CD4-positive, alpha-beta T cell treated with Interleukin-1 beta for 1 hour (primary cell): ENCODE measurements around the gene CDH12.
"Not testable (repeated sequence)": the region's sequence is repeated elsewhere in the genome, so short reads cannot be mapped to it uniquely, and the experiment has no call there.

Experiments
- DNase-seq, 2 donors: peaks; one replicate each; pipeline ENCODE4 v3.0.0-alpha.2; 2020 to 2022

The CDH12 gene

DNA sequence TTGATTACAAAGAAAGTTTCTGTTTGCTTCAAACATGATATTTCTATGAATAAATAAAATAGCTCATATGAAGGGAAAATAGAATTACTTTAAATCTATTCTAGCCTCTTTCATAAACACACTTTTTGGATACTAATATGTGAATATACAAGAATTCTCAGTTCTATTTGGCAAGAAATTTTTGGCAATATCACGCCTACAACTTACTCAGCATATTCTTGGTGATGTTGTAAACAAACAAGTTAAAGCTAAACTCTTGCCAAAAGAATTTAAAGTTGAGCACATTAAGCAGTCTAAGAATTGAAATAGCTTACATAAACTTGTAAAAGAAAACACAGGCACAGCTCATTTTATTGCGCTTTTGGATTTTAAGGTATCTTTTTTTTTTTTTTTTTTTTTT lies 209.8 kb downstream of the CDH12 start:
- no peak for DNase-seq

DNA sequence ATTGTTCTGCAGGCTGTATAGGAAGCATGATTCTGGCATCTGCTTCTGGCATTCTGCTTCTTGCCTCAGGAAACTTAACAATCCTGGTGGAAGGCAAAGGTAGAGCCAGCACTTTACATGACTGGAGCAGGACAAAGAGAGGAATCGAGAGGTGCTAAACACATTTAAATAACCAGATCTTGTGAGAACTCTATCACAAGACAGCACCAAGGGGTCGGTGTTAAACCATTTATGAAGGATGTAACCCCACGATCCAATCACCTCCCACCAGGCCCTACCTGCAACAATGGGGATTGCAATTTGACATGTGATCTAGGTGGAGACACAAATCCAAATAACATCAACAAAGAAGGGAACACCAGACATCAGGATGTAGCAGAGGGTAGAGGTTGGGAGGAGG lies 221.5 kb downstream of the CDH12 start:
- no peak for DNase-seq

DNA sequence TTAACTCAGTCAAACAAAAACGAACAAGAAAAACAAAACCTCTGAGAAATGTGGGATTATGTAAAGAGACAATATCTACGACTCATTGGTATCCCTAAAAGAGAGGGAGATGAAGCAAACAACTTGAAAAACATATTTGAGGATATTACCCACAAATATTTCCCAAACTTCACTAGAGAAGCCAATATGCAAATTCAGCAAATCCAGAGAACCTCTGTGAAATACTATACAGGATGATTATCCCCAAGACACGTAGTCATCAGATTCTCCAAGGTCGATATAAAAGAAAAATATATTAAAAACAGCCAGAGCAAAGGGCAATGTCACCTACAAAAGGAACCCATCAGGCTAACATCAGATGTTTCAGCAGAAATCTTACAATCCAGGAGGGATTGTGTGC lies 226.1 kb downstream of the CDH12 start:
- no peak for DNase-seq

DNA sequence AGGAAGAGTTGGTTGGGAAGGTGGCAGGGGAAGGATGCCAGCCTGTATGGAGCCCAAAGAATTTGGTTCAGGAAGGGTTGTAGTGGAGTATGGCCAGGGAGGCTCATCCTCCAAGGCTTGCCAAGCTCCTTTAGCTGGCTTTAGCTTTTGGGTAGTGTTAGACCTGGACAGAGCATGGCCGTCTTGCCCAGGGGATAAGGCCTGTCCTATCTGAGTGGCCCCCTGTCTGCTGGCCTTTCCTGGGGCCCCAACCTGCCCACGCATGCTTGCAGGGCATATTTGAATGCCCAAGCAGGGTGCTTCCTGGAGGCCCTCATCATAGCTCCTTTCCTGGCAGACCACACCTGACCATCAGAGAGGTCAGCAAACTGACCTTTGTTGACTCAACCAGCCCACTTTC lies 227.7 kb downstream of the CDH12 start:
- DNase-seq: no peak

DNA sequence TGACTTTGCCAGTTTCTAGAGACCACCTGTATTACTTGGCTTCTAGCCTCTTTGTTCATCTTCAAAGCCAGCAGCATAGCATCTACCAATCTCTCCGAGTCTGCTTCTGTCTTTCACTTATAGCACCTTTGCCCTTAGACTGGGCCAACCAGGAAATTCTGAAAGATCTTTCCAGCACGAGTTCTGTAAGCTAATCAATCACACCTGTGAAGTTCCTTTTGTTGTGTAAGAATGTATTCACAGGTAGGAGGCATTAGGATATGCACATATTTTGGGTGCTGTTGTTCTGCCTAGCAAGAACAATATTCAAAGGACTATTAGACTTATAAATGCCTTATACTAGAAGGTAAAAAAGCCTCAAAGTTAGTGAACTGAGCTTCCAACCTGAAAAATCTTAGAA lies 232.1 kb downstream of the CDH12 start:
- no peak for DNase-seq

DNA sequence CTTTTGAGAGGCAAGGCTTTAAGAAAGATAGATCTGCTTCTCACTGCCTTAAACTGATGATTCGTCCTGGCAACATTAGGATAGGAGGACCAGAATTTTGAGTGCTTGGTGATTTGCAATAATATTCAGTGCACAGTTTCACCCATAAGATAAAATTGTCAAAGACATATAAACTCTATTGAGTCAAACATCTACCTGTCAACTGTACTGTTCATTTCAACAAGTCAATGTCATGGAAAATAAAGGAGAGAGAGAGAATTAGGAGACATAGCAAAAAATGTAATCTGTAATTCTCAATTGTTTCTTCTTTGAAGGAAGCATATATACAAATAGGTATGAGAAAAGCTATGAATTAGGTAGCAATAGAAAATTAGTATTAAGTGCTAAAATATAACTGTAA lies 237.2 kb downstream of the CDH12 start:
- DNase-seq: no peak

DNA sequence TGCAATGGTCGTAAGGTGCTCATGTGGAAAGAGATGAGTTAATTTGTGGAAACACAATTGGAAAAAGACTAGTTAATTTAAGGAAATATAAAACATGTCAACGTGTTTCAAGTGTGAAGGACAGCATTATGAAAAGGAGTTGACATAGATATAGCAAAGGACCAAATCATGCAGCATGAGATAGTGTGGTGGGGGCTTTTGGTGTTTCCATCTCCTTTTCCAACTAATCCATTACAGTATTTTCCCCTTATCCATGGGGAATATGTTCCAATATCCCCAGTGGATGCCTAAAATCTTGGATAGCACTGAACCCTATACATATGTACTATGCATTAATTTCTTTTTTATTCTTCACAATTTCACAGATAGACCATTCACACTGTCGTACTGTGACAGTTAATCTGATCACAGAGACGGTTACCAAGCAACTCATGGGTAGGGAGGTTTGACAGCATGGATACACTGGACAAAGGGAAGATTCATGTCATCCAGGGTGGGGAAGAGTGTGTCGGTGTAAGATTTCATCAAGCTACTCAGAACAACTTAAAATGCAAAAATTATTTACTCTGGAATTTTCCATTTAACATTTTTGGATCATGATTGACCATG lies 238.6 kb downstream of the CDH12 start:
- DNase-seq: no peak

DNA sequence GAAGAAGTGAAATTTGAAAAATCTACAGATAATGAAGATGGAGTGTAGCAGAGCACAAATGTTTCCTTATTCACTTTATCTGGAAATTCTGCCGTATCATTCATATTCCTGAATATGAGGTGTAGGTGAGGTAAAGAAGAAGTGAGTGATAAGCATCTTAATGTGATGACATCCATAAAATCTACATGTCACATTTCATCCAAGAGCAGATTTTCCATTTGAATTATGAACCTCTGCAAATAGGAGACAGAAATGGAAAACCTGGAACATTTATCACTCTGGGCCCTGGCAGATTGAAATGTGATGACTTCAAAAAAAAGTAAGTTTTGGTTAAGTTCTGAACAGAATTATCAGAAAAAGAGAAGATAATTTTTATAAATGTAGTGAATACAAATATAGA lies 240.2 kb downstream of the CDH12 start:
- DNase-seq: no peak

DNA sequence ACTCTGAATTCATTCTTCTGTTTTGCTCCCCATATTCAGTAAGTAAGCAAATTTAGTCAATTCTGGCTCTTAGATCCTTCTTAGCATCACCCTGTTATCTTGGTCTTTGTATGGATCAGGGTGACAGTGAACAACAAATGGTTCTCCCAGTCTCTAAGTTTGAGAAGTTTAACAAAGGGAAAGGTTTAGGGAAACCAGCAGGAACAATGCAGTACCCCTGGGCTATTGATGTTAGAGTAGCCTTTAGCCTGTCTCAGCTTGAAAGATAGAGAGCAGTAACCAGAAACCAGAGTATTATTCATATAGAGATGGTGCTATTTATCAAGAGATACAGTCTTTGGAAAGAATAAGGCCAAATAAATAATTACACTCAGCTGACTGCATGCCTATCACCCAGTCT lies 241.8 kb downstream of the CDH12 start:
- DNase-seq: no peak

DNA sequence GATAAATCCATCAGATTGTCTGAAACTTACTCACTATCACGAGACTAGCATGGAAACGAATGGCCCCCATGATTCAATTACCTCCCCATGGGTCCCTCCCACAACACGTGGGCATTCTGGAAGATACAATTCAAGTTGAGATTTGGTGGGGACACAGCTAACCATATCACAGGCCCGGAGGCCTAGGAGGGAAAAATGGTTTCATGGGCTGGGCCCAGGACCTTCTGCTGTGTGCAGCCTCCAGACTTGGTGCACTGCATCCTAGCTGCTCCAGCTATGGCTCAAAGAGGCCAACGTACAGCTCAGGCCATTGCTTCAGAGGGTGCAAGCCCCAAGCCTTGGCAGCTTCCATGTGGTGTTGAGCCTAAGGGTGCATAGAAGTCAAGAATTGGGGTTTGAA lies 245.6 kb downstream of the CDH12 start:
- not testable (repeated sequence) for DNase-seq

DNA sequence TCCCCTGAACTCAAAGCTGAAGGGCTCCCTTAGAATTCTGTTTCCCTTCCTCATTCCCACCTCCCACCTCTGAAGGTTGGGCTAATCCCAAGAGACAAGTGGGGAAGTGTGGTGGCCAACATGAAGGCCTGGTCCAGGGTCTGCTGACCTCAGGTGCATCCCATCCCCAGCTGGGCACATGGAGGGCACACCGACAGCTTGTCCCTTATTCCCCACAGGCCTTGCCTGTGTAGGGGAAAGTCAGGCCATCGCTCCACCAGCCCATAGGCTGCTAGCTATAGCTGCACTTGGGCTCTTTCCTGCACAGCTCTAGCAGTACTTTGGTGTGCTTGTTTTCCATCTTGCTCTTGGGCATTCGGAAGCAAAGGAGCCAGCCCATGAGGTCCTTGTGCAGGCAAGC lies 247.7 kb downstream of the CDH12 start:
- no peak for DNase-seq

DNA sequence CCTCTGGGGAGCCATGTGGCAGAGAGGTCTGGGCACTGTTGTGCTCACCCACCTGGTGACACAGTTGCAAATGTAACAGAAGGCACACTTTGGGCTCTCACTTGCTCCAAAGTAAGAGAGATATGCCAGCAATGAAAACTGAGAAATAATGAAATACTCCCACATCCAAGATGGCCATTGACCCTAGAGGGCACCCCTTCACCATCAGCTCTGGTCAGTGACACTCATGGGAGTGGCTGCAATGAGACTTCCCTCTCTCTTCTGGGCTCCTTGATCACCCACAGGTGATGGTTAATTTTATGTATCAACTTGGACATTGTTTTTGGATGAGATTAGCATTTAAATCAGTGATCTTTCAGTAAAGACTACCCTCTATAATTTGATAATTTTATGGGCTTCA lies 248.4 kb downstream of the CDH12 start:
- no peak for DNase-seq

DNA sequence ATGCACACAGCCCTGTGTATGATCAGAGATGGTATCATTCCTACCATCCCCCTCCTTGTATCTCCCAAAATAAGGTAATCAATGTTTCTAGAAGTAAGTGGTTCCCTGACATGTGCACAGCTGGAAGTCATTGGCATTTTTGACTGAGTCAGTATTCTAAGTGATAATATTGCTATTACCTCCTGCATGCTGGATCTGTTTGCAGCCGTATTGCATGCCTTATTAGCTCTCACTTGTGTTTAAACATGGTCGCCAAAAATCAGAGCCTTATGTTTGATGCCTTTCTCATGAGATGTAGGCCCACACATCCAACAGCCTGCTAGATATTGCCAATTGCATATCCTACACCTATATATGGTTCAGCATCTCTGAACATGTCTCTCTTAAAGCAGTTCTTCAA lies 254.3 kb downstream of the CDH12 start:
- no peak for DNase-seq

DNA sequence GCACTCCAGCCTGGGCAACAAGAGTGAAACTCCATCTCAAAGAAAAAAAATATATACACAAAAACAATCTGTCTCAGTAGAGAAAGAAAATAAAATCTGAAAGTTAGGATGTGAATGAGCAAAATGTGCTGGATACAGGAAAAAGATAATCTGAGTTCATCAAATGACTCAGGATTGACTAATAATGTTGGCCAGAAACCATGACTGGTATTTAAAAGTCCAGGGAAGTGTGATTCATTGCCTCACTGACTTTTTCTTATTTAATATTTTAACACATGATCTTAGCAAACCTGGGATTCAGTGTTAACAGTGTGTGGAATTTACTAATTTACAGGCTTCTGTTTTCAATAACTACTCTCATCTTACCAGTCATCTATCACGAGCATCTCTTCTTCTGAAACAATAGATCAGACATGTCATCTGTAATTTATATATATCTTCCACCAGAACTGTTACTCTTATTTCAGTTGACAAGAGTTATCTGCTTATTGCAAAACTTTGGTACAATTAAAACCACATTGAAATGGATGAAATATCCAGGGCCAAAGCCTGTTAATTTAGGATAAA lies 256.7 kb downstream of the CDH12 start:
- DNase-seq: no peak

DNA sequence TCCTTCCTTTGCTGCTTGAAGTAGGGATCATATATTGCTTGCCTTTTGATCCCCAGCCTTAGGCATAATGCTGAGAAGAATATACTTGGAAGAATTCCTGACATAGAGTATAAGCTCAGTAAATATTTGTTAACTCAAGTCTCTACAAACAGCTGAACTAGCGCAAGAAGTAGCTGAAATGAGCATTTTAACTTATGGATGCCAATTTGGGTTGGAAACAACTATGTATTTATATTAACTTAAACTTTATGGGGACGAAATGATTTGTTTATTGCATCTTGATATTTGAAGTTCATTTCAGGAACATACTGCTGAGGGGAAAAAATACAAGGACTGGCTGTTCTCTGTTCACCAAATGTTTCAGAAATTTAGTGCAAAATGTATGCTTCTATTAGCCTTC lies 258.7 kb downstream of the CDH12 start:
- no peak for DNase-seq

DNA sequence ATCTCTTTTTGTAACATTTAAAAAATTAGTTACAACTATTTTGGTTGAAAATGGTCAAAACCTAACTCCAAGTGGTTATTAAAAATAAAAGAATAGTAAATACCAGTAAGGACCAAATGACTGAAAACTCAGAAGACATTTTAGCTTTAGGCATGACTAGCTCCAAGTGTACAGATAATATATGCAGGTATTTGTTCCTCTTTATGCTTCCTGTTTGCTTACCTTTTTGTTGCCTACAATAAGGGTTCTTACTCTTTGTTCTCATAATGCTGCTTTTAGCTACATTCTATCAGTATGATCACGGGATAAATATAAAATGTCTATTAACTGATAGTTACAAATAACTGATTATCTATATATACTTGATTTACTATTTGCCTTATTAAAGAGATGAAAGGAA lies 259.6 kb downstream of the CDH12 start:
- DNase-seq: no peak

DNA sequence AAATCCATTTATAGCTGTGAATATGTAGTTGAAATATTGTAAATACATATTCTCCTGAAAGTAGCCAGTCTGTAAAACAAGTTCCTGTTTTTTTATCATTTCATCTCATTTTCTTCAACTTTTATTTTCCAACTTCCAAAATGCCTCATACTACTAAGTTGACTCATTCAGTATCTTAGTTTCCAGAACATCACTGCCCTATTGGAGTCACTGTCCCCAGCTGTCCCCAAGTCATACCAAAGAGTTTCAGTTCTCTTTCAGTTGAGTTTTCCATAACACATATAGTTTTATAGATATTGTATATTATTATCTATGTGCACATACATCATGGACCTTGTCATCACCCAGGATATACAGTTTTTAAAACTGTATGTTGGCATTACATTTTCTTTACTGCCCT lies 261.7 kb downstream of the CDH12 start:
- DNase-seq: no peak

DNA sequence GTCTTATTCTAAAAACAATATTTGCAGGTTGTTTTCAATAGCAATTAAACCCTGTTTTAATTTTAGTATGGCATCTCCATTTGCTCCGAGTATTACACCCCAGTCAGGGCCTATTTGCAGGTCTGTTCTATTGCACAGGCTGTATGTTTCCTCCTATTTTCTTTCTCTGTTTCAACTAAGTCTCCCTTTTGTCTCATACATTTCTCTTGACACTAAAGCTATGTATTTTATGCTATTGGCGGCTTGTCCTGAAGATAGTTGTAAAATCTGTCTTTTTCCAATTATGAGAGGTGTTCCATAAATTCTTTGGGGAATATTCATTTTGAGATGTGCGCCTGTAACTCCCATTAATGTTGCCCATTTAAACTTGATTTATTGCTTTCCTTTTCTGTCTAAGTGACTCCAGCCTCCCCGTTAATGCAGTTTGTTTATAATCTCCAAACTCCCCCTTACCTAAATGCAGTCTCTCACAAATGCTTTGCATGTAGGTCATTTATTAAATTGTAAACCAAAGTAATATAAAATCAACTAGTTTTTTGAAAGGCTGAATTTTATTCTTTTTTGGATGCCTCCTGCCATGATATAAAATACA lies 262.4 kb downstream of the CDH12 start:
- DNase-seq: no peak

DNA sequence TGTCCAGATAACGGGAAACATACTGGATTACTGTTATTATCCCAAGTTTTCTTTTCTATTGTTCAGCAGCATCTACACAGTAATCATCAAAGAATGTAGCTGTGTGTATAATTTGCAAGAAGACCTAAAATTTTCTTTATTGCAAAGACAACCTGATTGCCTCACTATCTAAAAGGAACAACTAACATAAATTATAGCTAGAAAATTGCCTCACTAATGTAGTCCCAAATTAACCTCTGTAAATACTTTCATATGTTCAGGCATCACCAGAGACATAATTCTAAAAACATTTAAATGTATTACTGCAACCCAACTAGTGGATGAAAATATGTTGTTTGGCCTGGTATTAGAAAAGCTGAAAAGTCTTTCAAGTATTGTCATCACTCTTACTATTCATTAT lies 275.4 kb downstream of the CDH12 start:
- DNase-seq: no peak

DNA sequence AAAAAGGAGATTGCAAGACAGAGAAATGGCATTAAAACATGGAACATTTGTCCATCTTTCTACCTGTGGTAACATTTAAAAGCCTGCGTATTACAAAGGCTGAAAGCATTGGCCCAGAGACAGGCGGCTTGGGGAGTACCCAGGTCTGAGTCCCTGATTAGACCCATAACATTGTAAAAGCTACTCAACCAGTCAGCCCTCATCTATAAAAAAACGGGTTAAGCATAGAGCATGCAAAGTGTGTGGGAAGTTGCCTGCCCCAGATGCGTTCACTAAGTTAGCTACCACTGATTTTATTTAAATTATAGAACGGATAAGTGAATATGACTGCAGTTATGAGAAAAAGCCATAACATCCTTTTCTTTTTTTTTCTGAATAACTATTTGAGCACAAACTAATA lies 276.1 kb downstream of the CDH12 start:
- DNase-seq: no peak

DNA sequence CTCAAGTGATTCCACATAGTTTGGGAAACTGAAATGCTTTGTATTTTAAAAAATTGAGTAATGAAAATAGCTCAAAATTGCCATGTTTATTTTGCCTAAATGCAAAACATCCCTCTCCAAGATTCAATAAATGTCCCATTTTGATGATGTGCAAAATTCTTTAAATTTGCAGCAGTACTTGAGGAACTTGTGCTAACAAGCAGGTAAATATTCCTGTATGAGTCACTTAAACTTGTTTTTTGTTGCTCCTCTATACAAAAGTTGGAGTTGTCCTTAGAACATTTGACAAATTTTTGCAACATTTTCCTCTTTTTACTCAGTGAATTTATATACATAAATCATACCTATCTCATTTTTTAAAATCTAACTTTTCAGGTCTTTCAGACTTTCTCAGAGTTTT lies 280.2 kb downstream of the CDH12 start:
- DNase-seq: no peak

DNA sequence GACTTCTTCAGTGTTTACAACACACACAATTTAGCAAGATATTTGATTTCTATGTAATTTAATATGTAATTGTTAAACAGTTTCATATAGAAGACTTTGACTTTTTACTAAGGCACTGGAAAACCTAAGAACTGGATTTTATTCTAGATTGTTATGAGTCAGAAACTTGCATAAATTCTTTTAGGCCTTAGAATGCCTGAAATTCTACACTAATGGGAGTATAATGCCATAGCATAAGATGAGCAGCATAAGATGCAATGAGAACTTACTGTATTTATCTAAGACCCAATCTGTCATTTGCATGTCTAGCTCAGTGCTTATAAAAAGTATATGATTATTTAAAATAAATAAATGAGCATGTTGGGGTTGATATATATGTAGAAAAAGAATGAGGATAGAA lies 285.2 kb downstream of the CDH12 start:
- DNase-seq: no peak

DNA sequence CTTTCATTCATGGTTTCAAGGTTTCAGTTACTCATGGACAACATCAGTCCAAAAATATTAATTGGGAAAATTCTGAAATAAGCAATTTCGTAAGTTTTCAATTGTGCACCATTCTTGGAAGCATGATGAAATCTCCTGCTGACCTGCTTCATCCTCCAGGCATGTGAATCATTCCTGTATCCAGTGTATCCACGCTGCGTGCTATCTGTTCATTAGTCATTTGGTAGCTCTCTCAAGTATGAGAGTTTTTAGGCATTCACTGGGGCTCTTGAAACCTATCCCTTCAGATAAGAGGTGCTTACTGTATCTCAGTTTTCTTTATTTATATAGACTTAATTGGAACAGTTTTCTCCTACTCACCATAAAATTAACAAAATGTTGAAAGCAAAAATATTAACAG lies 293.0 kb downstream of the CDH12 start:
- DNase-seq: no peak

DNA sequence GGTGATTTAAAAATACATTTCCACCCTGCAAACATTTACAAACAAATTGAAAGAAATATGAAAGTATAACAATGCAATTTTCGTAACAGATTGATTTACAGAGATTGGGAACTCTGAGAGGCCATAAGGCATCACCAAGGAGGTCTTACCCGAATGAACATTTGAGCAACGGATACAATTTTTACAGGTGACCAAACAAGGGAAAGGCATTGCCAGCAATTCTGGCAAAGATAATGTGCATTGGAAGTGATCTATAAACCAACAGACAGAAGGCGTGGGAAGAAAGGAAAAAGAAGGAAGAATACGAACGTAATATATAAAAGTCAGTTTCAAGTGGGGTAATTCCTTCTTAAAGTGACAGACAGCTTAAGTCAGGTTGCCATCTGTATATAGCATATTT lies 295.9 kb downstream of the CDH12 start:
- no peak for DNase-seq

DNA sequence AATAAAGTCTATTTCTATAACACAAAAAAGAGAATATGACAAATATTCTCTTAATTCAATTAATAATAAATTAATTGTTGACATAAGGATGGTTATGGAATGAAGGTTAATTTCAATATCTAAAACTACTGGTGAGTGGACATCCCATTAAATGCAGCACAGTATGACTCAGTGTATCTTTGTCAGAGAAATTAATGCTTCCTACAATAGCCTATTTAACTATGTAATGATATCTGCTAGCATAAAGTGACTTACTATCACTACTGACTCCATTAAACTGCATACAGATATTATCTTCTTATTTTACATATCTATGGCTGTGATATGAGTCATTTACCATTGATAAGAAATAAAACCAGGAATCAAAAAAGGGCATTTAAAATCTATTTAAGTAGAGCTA lies 298.7 kb downstream of the CDH12 start:
- DNase-seq: no peak
